GM18870 (cell line): ENCODE measurements around the gene MELK.

Experiments
- ATAC-seq: cut with Tn5 transposase; IDR thresholded peaks from one replicate; pipeline ENCODE4 v1.9.1; 2021; ENCODE audit warnings: moderate library complexity; ENCODE audit not compliant: unreplicated experiment

MELK gene

DNA sequence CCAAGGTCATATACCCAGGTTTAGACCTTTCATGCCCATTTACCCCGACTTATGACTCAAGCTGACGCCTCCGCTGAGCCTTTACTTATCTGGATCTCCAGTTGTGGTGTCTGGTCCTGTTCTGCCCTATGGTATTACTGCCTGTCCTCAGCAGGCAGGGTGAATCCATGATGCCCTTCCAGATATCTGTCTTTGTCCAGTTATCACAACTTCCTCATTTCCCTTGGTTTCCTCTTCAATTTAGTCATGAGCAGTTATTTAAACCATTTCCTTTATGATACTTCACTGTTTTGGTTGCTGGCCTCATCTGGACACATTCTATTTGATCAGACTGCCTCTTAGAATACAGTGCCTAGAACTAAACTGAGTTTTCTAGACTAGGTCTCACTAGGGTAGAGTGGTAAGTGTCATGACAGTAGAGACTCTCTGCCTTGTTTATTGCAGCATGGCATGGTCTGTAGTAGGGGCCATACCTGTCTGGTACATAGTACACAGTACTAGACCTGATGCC lies 93.3 kb downstream of the MELK start:
- ATAC-seq = peak; percentile 69

DNA sequence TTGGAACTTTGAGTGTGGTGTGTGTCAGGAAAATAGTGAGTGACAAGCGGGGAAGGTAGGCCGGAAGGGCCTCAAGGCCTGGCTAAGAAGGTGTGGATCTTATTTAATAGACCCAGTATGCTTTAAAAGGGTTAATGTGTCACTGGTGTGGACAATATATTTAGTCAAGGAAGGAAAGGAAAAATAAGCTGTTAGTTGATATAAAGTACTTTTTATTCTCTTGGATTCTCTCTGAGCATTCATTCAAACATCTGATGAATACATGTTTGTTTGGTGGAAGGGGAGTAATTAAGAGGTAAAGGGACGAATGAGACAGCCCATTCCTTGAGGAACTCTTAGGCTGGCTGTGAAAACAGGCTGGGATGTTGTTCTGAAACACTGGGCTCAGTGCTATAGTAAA lies 98.9 kb downstream of the MELK start:
- no peak for ATAC-seq

DNA sequence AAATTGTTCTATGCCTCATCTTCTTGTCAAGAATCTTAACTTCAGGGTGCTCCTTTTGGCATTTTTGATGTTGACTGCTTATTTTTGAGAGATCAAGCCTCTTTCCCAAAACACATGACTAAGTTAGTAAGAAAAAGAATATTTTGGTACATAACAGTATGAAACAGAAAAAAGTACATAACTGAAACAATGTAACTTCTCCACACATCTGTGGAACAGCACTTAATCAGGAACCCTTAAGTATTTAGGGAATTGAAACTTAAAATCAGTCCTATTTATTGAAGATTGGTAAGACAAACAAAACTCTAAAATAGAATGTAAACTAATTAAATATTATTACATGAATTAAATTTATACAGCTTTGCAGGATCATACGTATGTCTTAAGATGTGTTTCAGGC lies 103.4 kb downstream of the MELK start:
- no peak for ATAC-seq

DNA sequence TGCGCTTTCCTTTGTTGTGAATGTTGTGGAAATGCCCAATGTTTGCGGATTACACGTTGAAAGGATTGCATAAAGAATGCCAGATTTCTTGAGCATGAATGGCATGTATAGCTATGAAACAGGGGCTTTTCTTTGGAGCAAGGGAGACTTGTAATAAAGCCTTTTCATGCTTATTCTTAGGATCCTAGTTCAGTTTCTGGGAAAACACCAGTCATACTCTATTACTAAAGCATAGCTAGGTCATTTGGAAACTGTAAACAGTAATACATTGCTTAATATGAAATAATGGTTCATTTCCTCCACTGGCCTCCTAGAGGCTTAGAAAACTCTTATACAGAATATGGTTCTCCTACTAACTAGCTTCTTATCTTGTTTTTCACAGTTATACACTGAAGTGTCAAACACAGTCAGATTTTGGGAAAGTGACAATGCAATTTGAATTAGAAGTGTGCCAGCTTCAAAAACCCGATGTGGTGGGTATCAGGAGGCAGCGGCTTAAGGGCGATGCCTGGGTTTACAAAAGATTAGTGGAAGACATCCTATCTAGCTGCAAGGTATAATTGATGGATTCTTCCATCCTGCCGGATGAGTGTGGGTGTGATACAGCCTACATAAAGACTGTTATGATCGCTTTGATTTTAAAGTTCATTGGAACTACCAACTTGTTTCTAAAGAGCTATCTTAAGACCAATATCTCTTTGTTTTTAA lies 104.2 kb downstream of the MELK start:
- ATAC-seq = no peak

DNA sequence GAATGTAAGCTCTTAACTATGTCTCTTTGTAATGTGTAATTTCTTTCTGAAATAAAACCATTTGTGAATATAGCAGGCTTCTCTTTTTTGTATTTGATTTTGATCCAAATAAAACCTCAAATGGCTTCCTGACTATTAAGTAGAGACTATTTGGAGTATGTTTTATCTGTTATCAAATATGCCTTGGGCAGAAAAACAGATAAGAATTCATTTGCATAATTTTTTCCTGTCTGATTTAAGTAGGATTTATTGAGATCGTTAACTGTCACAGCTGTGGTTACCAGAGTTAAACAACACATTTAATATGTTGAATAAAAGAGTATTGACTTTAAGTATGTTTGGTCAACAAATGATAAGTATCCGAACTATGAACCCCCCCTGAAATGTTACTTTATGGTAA lies 104.9 kb downstream of the MELK start:
- ATAC-seq = no peak

DNA sequence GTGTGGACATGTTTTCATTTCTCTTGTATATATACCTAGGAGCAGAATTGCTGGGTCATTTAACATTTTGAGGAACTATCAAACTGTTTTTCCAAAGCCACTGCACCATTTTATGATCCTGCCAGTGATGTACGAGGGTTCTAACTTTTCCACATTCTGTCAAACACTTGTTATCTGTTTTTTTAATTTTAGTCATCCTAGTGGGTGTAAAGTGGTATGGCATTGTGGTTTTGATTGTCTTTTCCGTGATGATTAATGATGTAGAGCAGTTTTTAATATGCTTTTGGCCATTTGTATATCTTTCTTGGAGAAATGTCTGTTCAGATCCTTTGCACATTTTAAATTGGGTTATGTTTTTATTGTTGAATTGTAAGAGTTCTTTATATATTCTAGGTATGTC lies 107.0 kb downstream of the MELK start:
- ATAC-seq = no peak

DNA sequence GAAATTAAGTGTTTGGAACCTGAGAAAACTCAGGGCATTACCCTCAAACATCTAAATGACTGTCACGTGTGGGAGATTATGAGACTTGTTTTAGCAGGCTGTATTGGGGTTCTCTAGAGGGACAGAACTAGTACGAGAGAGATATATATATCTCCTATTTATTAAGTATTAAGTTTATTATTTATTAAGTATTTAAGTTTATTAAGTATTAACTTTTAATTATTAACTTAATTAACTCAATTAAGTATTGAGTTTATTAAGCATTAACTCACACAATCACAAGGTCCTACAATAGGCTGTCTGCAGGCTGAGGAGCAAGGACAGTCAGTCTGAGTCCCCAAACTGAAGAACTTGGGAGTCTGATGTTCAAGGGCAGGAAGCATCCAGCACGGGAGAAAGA lies 113.8 kb downstream of the MELK start:
- no peak for ATAC-seq

DNA sequence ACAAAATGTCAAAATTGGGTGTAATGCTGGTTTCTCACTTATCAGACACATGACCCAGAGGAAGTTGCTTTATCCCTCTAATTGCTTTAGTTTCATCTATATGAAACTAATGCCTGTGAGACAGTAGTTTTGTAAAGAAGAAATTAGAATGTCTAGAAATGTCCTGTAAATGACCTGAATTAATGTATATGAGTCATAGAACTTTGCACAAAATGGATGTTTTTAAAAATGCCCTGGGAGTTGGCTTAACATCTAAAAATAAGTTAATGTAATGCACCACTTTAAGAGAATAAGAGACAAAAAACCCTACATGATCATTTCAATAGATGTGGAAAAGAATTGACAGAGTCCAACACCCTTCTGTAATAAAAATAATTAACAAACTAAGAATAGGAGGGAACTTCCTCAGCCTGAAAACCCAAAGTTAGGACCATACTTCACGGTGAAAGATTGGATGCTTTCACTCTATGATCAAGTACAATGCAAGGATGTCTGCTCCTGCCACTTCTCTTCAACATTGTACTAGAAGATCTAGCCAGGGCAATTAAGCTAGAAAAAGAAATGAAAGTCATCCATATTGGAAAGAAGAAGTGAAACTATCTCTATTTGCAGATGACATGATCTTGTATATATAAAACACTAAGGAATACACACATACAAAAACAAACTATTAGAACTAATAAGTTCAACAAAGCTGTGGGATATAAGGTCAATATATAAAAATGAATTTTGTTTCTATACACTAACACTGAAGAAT lies 117.9 kb downstream of the MELK start:
- no peak for ATAC-seq

DNA sequence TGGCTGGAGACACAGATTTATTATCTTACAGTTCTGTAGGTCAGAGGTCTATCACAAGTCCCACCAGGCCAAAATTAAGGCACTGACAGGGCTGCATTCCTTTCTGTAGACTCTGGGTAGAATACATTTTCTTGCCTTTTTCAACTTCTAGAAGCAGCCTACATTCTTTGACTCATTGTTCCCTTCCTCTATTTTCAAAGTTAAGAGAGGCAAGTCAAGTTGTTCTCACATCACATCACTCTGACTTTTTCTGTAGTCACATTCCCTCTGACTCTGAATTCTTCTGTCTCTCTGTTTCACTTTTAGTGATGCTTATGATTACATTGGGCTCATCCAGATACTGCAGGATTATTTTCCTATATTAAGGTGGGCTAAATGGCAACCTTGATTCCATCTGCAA lies 119.0 kb downstream of the MELK start:
- no peak for ATAC-seq

DNA sequence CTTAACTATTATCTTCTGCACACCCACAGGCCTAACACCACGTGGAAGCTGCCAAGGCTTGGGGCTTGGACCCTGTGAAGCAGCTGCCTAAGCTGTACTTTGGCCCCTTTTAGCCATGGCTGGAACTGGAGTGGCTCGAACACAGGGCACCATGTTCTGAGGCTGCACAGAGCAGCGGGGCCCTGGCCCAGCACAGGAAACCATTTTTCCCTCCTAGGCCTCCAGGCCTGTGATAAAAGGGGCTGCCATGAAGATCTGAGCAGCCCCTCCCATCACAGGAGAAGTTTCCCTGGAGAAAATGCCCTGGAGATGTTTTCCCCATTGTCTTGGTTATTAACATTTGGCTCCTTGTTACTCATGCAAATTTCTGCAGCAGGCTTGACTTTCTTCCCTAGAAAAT lies 126.3 kb downstream of the MELK start:
- ATAC-seq = no peak

DNA sequence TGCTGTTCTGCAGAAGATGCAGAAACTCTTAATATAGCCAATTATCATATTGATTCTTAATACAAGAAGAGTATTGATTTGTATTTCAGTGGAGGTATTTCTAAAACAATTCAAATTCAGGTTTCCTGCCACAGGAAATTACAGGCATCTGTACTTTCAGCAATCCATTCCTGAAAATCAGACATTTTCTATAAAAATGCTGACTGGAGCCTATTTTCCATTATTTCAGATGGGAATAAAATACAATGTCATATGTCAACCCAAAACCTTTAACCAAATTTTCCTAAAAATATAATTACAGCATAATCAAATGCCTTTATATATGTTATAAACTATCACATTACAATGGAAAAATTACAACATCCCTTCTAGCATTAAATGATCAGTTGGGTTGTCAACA lies 131.5 kb downstream of the MELK start:
- ATAC-seq = no peak

DNA sequence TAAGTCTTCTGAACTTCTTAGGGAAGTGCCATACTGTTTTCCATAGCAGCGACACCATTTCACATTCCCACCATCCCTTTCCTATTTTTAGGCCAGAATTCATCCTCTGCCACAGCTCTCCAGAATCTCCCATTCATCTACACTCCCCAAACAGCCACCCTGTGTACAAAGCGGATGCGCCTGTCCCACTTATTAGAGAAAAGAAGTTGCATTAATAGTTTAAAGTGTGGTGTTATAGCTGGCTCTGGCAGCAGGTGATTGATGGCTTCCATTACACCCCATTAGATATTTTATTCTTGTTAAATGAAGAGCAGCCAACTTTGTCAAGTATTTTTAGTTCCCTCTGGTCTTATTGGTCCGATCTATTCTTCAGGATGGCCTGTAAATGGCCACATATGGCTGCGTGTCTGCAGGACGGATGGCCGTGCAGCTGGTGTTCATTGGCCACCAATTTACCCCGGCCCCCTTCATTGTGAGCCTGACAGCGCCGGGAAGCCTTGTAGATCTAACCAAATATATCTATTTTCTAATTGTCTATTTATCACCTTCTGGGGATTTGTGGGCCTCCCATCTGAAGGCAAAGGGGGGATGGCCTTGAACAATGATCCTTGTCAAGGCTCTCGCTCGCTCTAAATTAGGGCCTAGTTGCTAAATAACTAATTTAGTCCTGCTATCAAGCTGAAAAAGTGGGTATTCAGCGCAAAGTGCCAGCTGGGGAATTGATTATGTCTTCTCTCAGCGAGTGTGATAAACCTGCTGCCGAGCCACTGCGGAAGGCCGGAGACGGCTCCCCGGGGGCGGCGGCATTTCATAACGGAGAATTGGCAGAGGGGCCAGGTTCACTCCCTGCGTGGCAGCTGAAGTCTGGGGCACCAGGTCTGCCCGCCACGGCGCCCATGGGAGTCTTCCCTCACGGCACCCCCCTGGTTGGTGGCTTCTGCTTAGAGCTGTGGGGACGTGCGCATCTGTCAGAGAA lies 141.1 kb downstream of the MELK start:
- no peak for ATAC-seq

DNA sequence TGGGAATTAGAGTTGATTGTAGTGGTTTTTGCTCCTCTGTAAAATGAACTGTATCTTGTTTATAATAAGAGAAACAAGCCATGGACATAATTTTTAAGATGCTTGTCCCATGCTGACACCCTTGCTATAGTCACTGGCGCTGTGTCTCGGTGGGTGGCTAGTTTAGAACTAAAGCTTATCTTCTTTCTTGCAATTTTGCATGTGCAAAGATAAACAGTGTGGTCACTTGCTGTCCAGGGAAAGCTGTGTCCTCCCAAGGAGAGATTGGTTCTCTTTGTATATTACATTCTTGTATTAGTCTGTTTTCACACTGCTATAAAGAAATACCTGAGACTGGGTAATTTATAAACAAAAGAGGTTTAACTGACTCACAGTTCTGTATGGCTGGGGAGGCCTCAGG lies 143.8 kb downstream of the MELK start:
- no peak for ATAC-seq

DNA sequence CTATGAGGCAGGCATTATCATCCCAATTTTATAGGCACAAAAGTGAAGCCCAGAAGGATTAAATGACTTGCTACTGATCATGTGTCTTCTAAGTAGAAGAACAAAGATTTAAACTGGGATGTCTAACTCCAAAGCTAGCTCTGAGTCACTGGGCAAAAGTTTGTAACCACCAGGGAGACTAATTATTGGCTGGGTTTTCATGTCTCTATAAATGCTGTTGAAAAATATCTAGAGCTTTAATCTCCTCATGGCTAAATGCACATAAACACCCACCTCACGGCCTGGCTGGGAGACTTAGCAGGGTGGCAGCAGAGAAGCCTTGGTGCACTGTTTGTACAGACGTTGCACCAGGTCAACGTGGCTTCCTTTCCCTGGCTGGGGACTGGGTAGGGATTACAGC lies 144.6 kb downstream of the MELK start:
- no peak for ATAC-seq

DNA sequence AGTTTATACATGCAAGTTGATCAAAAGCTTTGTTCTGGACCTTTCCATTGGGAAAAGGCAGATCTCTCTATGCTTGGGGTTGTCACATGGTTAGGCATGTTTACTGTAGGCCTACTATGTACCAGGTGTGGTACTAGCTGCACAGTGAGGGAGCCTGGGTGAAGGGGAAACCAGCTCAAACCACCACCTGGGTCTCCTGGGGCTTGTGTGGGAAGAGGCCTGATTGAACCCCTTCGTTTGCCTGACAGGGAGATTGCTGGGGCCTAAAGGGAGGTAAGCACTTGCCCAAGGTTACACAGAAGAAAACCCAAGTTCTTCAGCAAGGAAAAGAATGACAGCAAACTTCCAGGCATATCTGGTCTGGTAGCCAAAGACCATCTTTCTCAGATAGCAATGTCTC lies 145.9 kb downstream of the MELK start:
- ATAC-seq = no peak

DNA sequence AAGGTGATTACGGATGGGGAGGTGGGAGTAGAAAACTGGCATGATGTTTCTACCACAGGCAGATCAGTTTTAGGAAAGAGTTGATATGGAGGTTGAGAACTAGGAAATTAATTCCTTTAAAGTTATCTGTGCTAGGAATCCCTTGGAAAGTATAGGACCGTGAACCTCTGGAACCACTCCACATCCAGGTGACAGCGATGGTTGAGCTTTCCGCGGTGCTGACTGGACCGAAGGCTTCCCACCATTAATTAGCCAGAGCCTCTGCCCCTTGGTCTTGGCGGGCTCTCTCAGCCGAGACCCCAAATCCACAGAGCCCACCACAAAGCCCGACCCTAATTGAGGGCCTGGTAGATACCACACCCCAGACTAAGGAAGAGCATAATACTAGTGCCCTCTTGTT lies 147.3 kb downstream of the MELK start:
- ATAC-seq = no peak

DNA sequence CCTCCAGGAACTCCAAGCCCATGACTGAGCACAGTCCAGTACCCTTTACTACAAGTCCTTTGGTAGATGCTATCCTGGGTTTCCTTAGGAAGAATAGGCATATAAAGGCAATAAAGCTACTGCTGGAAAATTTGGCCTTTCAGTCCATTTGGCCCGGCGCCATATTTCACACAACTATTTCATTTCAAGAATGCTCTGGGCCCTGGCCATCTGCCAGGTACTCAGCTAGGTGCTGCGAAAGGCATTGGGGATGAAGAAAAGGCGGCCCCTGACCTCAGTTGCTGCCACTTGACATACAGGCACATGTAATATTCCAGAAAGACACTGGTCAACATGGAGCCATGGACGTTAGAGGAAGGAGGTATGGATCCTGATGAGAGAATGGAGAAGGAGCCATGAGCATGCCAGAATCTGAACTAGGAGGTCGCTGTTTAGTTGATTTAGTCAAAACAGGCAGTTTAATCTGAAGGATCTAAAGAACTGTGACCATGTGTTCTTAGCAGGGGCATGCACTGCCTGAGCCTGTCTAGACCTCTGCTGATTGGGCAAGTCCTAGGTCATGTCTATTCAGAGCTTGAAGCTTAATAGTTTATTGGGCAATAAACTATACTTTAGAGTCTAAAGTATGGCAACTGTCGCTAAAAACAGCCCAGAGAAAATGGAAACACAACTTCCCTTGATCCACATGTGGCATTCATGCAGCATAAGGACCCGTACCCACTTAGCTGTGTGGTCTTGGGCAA lies 149.3 kb downstream of the MELK start:
- ATAC-seq = no peak

DNA sequence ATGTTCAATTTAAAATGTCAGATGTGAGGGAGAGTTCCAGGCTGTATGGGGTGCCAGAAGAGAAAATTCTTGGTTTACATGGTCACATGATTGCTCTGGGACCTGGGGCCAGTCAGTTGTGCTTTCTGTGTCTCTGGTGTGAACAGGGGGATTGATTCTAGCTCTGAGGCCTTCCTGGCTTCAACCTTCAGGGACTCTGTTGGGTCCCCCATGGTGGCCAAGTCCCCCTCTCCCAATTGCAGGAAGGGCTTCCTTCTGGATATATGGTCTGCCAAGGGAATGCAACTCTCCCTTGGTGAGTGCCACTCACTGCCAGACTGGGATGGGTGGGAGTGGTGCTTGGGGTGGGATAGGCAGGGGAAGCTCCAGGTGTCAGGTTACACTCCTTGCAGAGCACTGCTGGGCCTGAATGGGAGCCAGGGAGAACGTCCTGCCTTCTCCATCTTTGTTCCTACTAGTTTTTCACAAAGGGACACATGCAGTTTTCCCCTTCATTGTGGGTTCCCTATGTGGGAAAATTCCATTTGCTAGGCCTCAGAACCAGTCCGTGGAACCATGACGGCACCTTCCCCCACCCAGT lies 153.2 kb downstream of the MELK start:
- no peak for ATAC-seq
